HepG2 (cell line): ENCODE results near the gene CENPC. TPM values are rescaled to one million over a fixed set of nuclear protein-coding genes. Genes with fewer than 3 reads are reported as not detected.

Experiments used
- ASH2L ChIP-seq: fragments of 300-600, 200-600 bp; sonication (generic); IDR thresholded peaks from 2 replicates; pipeline ENCODE4 v1.7.0; 2017; ENCODE audit warnings: low read depth, mild to moderate bottlenecking, moderate library complexity, mixed read lengths, low read length; ENCODE audit not compliant: insufficient read length
- DRAP1 ChIP-seq: IDR thresholded peaks from 2 replicates; pipeline ENCODE4 v1.6.1; 2016; ENCODE audit warnings: missing genetic modification reagents, missing compliant biosample characterization
- GFI1 ChIP-seq: sonication (generic); formaldehyde crosslinking; IDR thresholded peaks from 2 replicates; pipeline ENCODE4 v1.5.0; 2020; ENCODE audit warnings: missing genetic modification reagents, mild to moderate bottlenecking, borderline replicate concordance
- KLF15 ChIP-seq: sonication (generic); formaldehyde crosslinking; IDR thresholded peaks from 2 replicates; pipeline ENCODE4 v1.8.1; 2023; ENCODE audit warnings: borderline replicate concordance, mild to moderate bottlenecking, inconsistent platforms, missing genetic modification reagents, mixed read lengths
- POLR2AphosphoS5 ChIP-seq: IDR thresholded peaks from 2 replicates; pipeline ENCODE4 v1.6.1; 2012; ENCODE audit warnings: low read depth, low read length
- SOX5 ChIP-seq: IDR thresholded peaks from 2 replicates; pipeline ENCODE4 v1.6.1; 2016; ENCODE audit warnings: borderline replicate concordance
- TAF1 ChIP-seq: sonication (generic); formaldehyde crosslinking; IDR thresholded peaks from 2 replicates; pipeline ENCODE4 v1.4.0; 2020; ENCODE audit warnings: missing genetic modification reagents
- YEATS4 ChIP-seq: sonication (generic); formaldehyde crosslinking; IDR thresholded peaks from 2 replicates; pipeline ENCODE4 v1.4.0; 2020; ENCODE audit warnings: missing genetic modification reagents, borderline replicate concordance
- ZC3H13 ChIP-seq: sonication (generic); formaldehyde crosslinking; IDR thresholded peaks from 2 replicates; pipeline ENCODE4 v1.8.1; 2023; ENCODE audit warnings: mild to moderate bottlenecking, missing genetic modification reagents, moderate library complexity
- ZNF543 ChIP-seq: sonication (generic); formaldehyde crosslinking; IDR thresholded peaks from 2 replicates; pipeline ENCODE4 v1.4.0; 2020; ENCODE audit warnings: mild to moderate bottlenecking, missing genetic modification reagents
- ZNF547 ChIP-seq: sonication (generic); formaldehyde crosslinking; IDR thresholded peaks from 2 replicates; pipeline ENCODE4 v1.5.1; 2020; ENCODE audit warnings: mild to moderate bottlenecking, missing genetic modification reagents
- ZNF713 ChIP-seq: sonication (generic); formaldehyde crosslinking; IDR thresholded peaks from 2 replicates; pipeline ENCODE4 v1.4.0; 2020; ENCODE audit warnings: mild to moderate bottlenecking, missing genetic modification reagents
- ZSCAN12 ChIP-seq: sonication (generic); formaldehyde crosslinking; IDR thresholded peaks from 2 replicates; pipeline ENCODE4 v1.9.0; 2021; ENCODE audit warnings: mild to moderate bottlenecking, missing genetic modification reagents
- ZSCAN25 ChIP-seq: sonication (generic); formaldehyde crosslinking; IDR thresholded peaks from 2 replicates; pipeline ENCODE4 v1.8.0; 2022; ENCODE audit warnings: mild to moderate bottlenecking, missing genetic modification reagents
- polyA plus RNA-seq, 8 experiments: library from polyadenylated mRNA; depleted of rRNA in 3 of 8; stranded (reverse) in 7 of 8; unstranded in 1 of 8; fragments of >200 nt; fragmentation: Illumina TruSeq in 4 of 8; extraction: Trizol in 4 of 8; gene quantifications; 2 replicates each; pipeline versions ENCODE4 v1.2.1 to v1.2.3, GENCODE V29; 2011 to 2016; ENCODE audit warnings: low read depth in 4 of 8, missing spikeins in 1 of 8, mixed read lengths in 1 of 8; ENCODE audit not compliant: insufficient read depth in 1 of 8
- total RNA-seq, 5 experiments: library from RNA; depleted of rRNA; stranded (reverse); fragments of >200 nt; fragmentation: Illumina TruSeq; extraction: Trizol; gene quantifications; 2 replicates each; pipeline ENCODE4 v1.2.3, GENCODE V29; 2016; ENCODE audit warnings: low read depth in 1 of 5
- TF ChIP-seq, protein P1 (sequence below): sonication (generic); formaldehyde crosslinking; IDR thresholded peaks from 2 replicates; pipeline ENCODE4 v1.8.1; 2023; ENCODE audit warnings: mild to moderate bottlenecking, missing genetic modification reagents
- TF ChIP-seq, protein P2 (sequence below): IDR thresholded peaks from 2 replicates; pipeline ENCODE4 v1.6.1; 2016; ENCODE audit warnings: control low read depth
- TF ChIP-seq, protein P3 (sequence below): sonication (generic); formaldehyde crosslinking; IDR thresholded peaks from 2 replicates; pipeline ENCODE4 v1.5.0; 2020; ENCODE audit warnings: mild to moderate bottlenecking, missing genetic modification reagents
- TF ChIP-seq, protein P4 (sequence below): IDR thresholded peaks from 2 replicates; pipeline ENCODE4 v1.6.1; 2016; ENCODE audit warnings: missing compliant biosample characterization, missing genetic modification reagents, borderline replicate concordance
- TF ChIP-seq, protein P5 (sequence below): sonication (generic); formaldehyde crosslinking; IDR thresholded peaks from 2 replicates; pipeline ENCODE4 v1.4.0; 2020; ENCODE audit warnings: mild to moderate bottlenecking, low read depth, missing genetic modification reagents

The CENPC gene
- total and polyA plus RNA-seq, 2 of the 13 experiments (the other 11 are each of a cell fraction or from before 2014, with no cell fraction given): 4.7 to 16.4 TPM

DNA sequence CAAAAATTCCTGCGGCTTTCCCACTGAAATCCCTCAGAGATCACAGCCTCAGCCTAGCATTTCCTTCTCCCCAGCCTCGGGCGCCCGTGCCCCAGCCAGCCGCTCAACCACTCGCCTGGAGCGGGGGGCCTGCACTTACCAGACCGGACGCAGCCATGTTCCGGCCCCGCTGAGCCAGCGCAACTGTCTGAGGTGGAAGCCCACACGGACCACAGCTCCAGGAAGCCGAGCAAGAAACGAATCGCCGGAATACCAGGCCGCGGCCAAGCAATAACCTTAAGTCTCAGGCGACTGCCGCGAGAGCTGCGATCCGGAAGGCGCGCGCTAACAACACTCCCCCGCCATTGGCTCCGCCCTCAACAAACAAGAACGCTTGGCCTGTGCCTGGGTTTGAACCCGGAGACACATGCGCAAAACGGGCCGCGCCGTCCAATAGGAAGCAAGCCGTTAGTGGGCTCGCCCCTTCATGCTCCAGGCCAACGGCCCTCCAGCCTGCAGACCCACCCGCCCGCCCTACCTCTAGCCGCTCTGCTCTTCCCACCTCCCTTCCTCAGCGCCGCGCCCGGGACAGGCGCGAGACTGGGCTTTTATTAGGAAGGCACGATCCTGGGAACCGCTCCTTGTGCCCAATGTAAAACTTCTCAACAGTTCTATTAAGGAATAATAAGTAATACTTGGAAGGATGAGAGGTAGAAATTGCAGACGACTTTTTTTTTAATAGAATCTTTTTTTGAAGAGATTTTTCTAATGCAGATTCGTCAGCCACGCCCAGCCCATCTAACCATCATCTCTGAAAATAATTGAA, at the start of gene CENPC (continued):
- TF ChIP-seq ZNF713 (CRISPR knock-in tag) (peak; percentile 42; the same call in 1 of the 2 replicates), ZSCAN25 (CRISPR knock-in tag) (0 out of 2 replicates have a peak, but pooled peaks have one; percentile 18), DRAP1 (CRISPR knock-in tag) (peak; percentile 83), KLF15 (CRISPR knock-in tag) (0 out of 2 replicates have a peak, but pooled peaks have one; percentile 14), ZC3H13 (no peak), ASH2L (peak; percentile 83), YEATS4 (CRISPR knock-in tag) (peak; percentile 91), SOX5 (0 out of 2 replicates have a peak, but pooled peaks have one; percentile 48), ZNF543 (CRISPR knock-in tag) (0 out of 2 replicates have a peak, but pooled peaks have one; percentile 54), TAF1 (CRISPR knock-in tag) (peak; percentile 90), ZNF547 (CRISPR knock-in tag) (0 out of 2 replicates have a peak, but pooled peaks have one; percentile 62), POLR2AphosphoS5 (peak; percentile 84), GFI1 (CRISPR knock-in tag) (peak; percentile 42; the same call in 1 of the 2 replicates), ZSCAN12 (CRISPR knock-in tag) (0 out of 2 replicates have a peak, but pooled peaks have one; percentile 57)
- TF ChIP-seq, protein P1, sequence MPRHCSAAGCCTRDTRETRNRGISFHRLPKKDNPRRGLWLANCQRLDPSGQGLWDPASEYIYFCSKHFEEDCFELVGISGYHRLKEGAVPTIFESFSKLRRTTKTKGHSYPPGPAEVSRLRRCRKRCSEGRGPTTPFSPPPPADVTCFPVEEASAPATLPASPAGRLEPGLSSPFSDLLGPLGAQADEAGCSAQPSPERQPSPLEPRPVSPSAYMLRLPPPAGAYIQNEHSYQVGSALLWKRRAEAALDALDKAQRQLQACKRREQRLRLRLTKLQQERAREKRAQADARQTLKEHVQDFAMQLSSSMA (CRISPR knock-in tag): 0 out of 2 replicates have a peak, but pooled peaks have one; percentile 36
- TF ChIP-seq, protein P2, sequence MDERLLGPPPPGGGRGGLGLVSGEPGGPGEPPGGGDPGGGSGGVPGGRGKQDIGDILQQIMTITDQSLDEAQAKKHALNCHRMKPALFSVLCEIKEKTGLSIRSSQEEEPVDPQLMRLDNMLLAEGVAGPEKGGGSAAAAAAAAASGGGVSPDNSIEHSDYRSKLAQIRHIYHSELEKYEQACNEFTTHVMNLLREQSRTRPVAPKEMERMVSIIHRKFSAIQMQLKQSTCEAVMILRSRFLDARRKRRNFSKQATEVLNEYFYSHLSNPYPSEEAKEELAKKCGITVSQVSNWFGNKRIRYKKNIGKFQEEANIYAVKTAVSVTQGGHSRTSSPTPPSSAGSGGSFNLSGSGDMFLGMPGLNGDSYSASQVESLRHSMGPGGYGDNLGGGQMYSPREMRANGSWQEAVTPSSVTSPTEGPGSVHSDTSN (CRISPR knock-in tag): no peak
- TF ChIP-seq, protein P3, sequence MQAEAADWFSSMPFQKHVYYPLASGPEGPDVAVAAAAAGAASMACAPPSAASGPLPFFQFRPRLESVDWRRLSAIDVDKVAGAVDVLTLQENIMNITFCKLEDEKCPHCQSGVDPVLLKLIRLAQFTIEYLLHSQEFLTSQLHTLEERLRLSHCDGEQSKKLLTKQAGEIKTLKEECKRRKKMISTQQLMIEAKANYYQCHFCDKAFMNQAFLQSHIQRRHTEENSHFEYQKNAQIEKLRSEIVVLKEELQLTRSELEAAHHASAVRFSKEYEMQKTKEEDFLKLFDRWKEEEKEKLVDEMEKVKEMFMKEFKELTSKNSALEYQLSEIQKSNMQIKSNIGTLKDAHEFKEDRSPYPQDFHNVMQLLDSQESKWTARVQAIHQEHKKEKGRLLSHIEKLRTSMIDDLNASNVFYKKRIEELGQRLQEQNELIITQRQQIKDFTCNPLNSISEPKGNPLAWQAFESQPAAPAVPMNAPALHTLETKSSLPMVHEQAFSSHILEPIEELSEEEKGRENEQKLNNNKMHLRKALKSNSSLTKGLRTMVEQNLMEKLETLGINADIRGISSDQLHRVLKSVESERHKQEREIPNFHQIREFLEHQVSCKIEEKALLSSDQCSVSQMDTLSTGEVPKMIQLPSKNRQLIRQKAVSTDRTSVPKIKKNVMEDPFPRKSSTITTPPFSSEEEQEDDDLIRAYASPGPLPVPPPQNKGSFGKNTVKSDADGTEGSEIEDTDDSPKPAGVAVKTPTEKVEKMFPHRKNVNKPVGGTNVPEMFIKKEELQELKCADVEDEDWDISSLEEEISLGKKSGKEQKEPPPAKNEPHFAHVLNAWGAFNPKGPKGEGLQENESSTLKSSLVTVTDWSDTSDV (CRISPR knock-in tag): 0 out of 2 replicates have a peak, but pooled peaks have one; percentile 42
- TF ChIP-seq, protein P4, sequence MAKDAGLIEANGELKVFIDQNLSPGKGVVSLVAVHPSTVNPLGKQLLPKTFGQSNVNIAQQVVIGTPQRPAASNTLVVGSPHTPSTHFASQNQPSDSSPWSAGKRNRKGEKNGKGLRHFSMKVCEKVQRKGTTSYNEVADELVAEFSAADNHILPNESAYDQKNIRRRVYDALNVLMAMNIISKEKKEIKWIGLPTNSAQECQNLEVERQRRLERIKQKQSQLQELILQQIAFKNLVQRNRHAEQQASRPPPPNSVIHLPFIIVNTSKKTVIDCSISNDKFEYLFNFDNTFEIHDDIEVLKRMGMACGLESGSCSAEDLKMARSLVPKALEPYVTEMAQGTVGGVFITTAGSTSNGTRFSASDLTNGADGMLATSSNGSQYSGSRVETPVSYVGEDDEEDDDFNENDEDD (CRISPR knock-in tag): peak; percentile 85; the same call in 1 of the 2 replicates
- TF ChIP-seq, protein P5, sequence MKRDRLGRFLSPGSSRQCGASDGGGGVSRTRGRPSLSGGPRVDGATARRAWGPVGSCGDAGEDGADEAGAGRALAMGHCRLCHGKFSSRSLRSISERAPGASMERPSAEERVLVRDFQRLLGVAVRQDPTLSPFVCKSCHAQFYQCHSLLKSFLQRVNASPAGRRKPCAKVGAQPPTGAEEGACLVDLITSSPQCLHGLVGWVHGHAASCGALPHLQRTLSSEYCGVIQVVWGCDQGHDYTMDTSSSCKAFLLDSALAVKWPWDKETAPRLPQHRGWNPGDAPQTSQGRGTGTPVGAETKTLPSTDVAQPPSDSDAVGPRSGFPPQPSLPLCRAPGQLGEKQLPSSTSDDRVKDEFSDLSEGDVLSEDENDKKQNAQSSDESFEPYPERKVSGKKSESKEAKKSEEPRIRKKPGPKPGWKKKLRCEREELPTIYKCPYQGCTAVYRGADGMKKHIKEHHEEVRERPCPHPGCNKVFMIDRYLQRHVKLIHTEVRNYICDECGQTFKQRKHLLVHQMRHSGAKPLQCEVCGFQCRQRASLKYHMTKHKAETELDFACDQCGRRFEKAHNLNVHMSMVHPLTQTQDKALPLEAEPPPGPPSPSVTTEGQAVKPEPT (CRISPR knock-in tag): no peak
